ENCODE measurements around the gene ATG101.

- TF ChIP-seq CTCF (conservative IDR thresholded peaks at IDR 0.05 in 1 of 2, IDR thresholded peaks at IDR 0.05 in 1 of 2; ENCODE audit: extremely low read depth in 1 of 2, insufficient read depth in 1 of 2, low read depth in 1 of 2, low read length in 2 of 2), result no peak
- no peak for TF ChIP-seq EZH2 (IDR thresholded peaks at IDR 0.05; ENCODE audit: borderline replicate concordance, low read length)
These were observed 26.2 kb upstream of the ATG101 start for GRCh38 chr12:52043386-52044212.
